ENCODE results near the gene GOLT1B. TPM values are rescaled to one million over a fixed set of nuclear protein-coding genes. Genes with fewer than 3 reads are reported as not detected.

The GOLT1B gene
- total and polyA plus RNA-seq, 9 of the 15 experiments (the other 6 are each of a cell fraction or from before 2014, with no cell fraction given) = 9.4 to 66.1 (median 26.7) TPM

- TF ChIP-seq AFF1 (IDR thresholded peaks at IDR 0.05; ENCODE audit: low read depth in 1 of 2, partially characterized antibody in 2 of 2) = no peak
Measured at GRCh38 chr12:21471294-21471693, 30.3 kb upstream of the GOLT1B start (continued).

- no peaks in the 10 kb centered on the region for H3K79me2 ChIP-seq (ENCODE audit: control insufficient read depth, insufficient read depth, low read length)
- ChIA-PET CTCF (ENCODE audit: low intra/inter-chr PET ratio) (no interaction called here), POLR2A (no interaction called here)
- FAIRE-seq (no peak), DNase-seq (ENCODE audit: extremely low read depth in 1 of 4, low spot score in 3 of 4) (no peak), ATAC-seq (no peak)
- no TSS peak for BruUV-seq (replicated peaks)
- intact Hi-C loops (cut with micrococcal nuclease) (no loop called here), in situ Hi-C loops (cut with MboI) (no loop called here)
- 69% methylated on average over 7 of the region's 7 CpGs for WGBS (ENCODE audit: insufficient coverage, low coverage, missing lambda C conversion rate)
- H2AFZ ChIP-seq (ENCODE audit: low read depth, low read length) = no peak overlapping the region
- no peak overlapping the region for H3K9ac ChIP-seq (ENCODE audit: insufficient read depth in 1 of 2, low read depth in 2 of 2, low read length in 2 of 2)
- no peak overlapping the region for H3K4me2 ChIP-seq (ENCODE audit: insufficient read depth, low read length)
- H3K27me3 ChIP-seq (ENCODE audit: control insufficient read depth in 2 of 2, insufficient read depth in 2 of 2, low read length in 2 of 2) = no peaks in the 10 kb centered on the region
- H3K27ac ChIP-seq (ENCODE audit: extremely low read depth, low read depth, low read length) = no peak overlapping the region
- H3K4me3 ChIP-seq = no peak overlapping the region
- H4K20me1 ChIP-seq (replicated peaks; ENCODE audit: control insufficient read depth, insufficient read depth, low read length) = no peaks in the 10 kb centered on the region
- peaks cover 38% of the 10 kb centered on the region; the same call in 2 of the 3 replicates for H3K36me3 ChIP-seq (ENCODE audit: control insufficient read depth, insufficient read depth, low read length)
- no peaks in the 10 kb centered on the region for H3K9me1 ChIP-seq (ENCODE audit: control insufficient read depth, insufficient read depth, low read length)
- TF ChIP-seq ZSCAN29 (IDR thresholded peaks at IDR 0.05) = no peak
- peak; percentile 26; the same call in 1 of the 2 replicates for TF ChIP-seq REST (IDR thresholded peaks at IDR 0.05; ENCODE audit: borderline replicate concordance)
- TF ChIP-seq REST (CRISPR knock-in tag; IDR thresholded peaks at IDR 0.05; ENCODE audit: low read depth) = no peak
- H3K4me1 ChIP-seq (replicated peaks in 1 of 2; ENCODE audit: control insufficient read depth in 2 of 2, insufficient read depth in 2 of 2, low read length in 2 of 2) = no peaks in the 10 kb centered on the region
- no peaks in the 10 kb centered on the region for H3K9me3 ChIP-seq (replicated peaks; ENCODE audit: control insufficient read depth, insufficient read depth, low read depth, low read length)
Measured at GRCh38 chr12:21472197-21472823, 29.3 kb upstream of the GOLT1B start.

Data from K562 (cell line).